ENCODE data around the gene HECTD2. TPM values are rescaled to one million over a fixed set of nuclear protein-coding genes. Genes with fewer than 3 reads are reported as not detected.

Gene HECTD2
- total and polyA plus RNA-seq, 3 experiments from 2014 or later: 1.1 to 9.2 (median 8.1) TPM

- no peaks in the 10 kb centered on the region for H3K4me1 Mint-ChIP-seq
- H3K27me3 ChIP-seq (ENCODE audit: insufficient read depth, low read length, poor library complexity, severe bottlenecking): no peaks in the 10 kb centered on the region
- H3K9me3 Mint-ChIP-seq: no peaks in the 10 kb centered on the region
- H3K36me3 Mint-ChIP-seq: no peaks in the 10 kb centered on the region
- H3K4me1 ChIP-seq (ENCODE audit: insufficient read depth, low read length): no peaks in the 10 kb centered on the region
- H3K9me3 ChIP-seq (ENCODE audit: low read length): no peaks in the 10 kb centered on the region
- DNase-seq: no peak
- no peak overlapping the region for H3K27ac Mint-ChIP-seq
- H3K4me3 ChIP-seq (ENCODE audit: low read length): no peak overlapping the region
- H3K27ac ChIP-seq (ENCODE audit: low read depth, low read length): no peak overlapping the region
- ChIA-PET CTCF (no interaction called here), POLR2A (no interaction called here)
- no peak overlapping the region for H3K4me3 Mint-ChIP-seq
- H3K36me3 ChIP-seq (ENCODE audit: insufficient read depth, low read length): no peaks in the 10 kb centered on the region
- H3K27me3 Mint-ChIP-seq: no peaks in the 10 kb centered on the region
Measured at GRCh38 chr10:91487911-91488582, 77.9 kb downstream of the HECTD2 start.

- no peaks in the 10 kb centered on the region for H3K27me3 Mint-ChIP-seq
- H3K4me3 Mint-ChIP-seq: no peak overlapping the region
- CTCF ChIA-PET: interaction anchor here (1.0 kb wide), 1 partner anchor 416 kb away, joined by 4 read pairs; the partner anchor contains the start of gene FGFBP3
Measured at GRCh38 chr10:91493313-91493712, 83.2 kb downstream of the HECTD2 start.

GRCh38 chr10:91495402-91495801 is 85.3 kb downstream of the HECTD2 start:
- no peaks in the 10 kb centered on the region for H3K4me1 ChIP-seq (ENCODE audit: insufficient read depth, low read length)
- Mint-ChIP-seq H3K27ac (no peak overlapping the region), H3K27me3 (no peaks in the 10 kb centered on the region), H3K36me3 (peaks cover 0 to 8% (median under 1%) of the 10 kb centered on the region in 3 donors), H3K9me3 (no peaks in the 10 kb centered on the region), H3K4me3 (no peak overlapping the region), H3K4me1 (no peaks in the 10 kb centered on the region)
- H3K36me3 ChIP-seq (ENCODE audit: insufficient read depth, low read length): no peaks in the 10 kb centered on the region
- no peak for DNase-seq
- no peak overlapping the region for H3K27ac ChIP-seq (ENCODE audit: low read depth, low read length)
- ChIA-PET CTCF (no interaction called here), POLR2A (no interaction called here)
- no peaks in the 10 kb centered on the region for H3K9me3 ChIP-seq (ENCODE audit: low read length)
- no peak overlapping the region for H3K4me3 ChIP-seq (ENCODE audit: low read length)
- no peaks in the 10 kb centered on the region for H3K27me3 ChIP-seq (ENCODE audit: insufficient read depth, low read length, poor library complexity, severe bottlenecking)

More at GRCh38 chr10:91493313-91493712, 83.2 kb downstream of the HECTD2 start:
- Histone ChIP-seq H3K4me3 (ENCODE audit: low read length) (no peak overlapping the region), H3K9me3 (ENCODE audit: low read length) (no peaks in the 10 kb centered on the region), H3K4me1 (ENCODE audit: insufficient read depth, low read length) (no peaks in the 10 kb centered on the region), H3K36me3 (ENCODE audit: insufficient read depth, low read length) (no peaks in the 10 kb centered on the region), H3K27ac (ENCODE audit: low read depth, low read length) (no peak overlapping the region), H3K27me3 (ENCODE audit: insufficient read depth, low read length, poor library complexity, severe bottlenecking) (no peaks in the 10 kb centered on the region)
- POLR2A ChIA-PET: no interaction called here
- no peak overlapping the region for H3K27ac Mint-ChIP-seq
- no peaks in the 10 kb centered on the region for H3K9me3 Mint-ChIP-seq
- no peaks in the 10 kb centered on the region for H3K4me1 Mint-ChIP-seq
- no peaks in the 10 kb centered on the region for H3K36me3 Mint-ChIP-seq
- no peak for DNase-seq

GRCh38 chr10:91496016-91496415 is 85.9 kb downstream of the HECTD2 start:
- CTCF ChIA-PET: no interaction called here
- Mint-ChIP-seq H3K9me3 (no peaks in the 10 kb centered on the region), H3K27ac (no peak overlapping the region), H3K4me3 (no peak overlapping the region), H3K27me3 (no peaks in the 10 kb centered on the region), H3K36me3 (peaks cover 0 to 9% (median 2%) of the 10 kb centered on the region in 3 donors), H3K4me1 (no peaks in the 10 kb centered on the region)
- POLR2A ChIA-PET: no interaction called here
- Histone ChIP-seq H3K36me3 (ENCODE audit: insufficient read depth, low read length) (no peaks in the 10 kb centered on the region), H3K4me1 (ENCODE audit: insufficient read depth, low read length) (no peaks in the 10 kb centered on the region), H3K4me3 (ENCODE audit: low read length) (no peak overlapping the region), H3K27me3 (ENCODE audit: insufficient read depth, low read length, poor library complexity, severe bottlenecking) (no peaks in the 10 kb centered on the region), H3K9me3 (ENCODE audit: low read length) (no peaks in the 10 kb centered on the region), H3K27ac (ENCODE audit: low read depth, low read length) (no peak overlapping the region)
- DNase-seq: no peak

GRCh38 chr10:91511549-91512330 is 101.6 kb downstream of the HECTD2 start:
- H3K36me3 ChIP-seq (ENCODE audit: insufficient read depth, low read length): no peaks in the 10 kb centered on the region
- H3K27ac ChIP-seq (ENCODE audit: low read depth, low read length): no peak overlapping the region
- POLR2A ChIA-PET: no interaction called here
- Mint-ChIP-seq H3K4me1 (no peaks in the 10 kb centered on the region), H3K27ac (peak overlapping the region in 1 of 8 donors; percentile 52), H3K27me3 (no peaks in the 10 kb centered on the region), H3K9me3 (no peaks in the 10 kb centered on the region), H3K36me3 (no peaks in the 10 kb centered on the region), H3K4me3 (no peak overlapping the region)
- no peaks in the 10 kb centered on the region for H3K4me1 ChIP-seq (ENCODE audit: insufficient read depth, low read length)
- CTCF ChIA-PET: no interaction called here
- no peak overlapping the region for H3K4me3 ChIP-seq (ENCODE audit: low read length)
- no peak for DNase-seq
- H3K27me3 ChIP-seq (ENCODE audit: insufficient read depth, low read length, poor library complexity, severe bottlenecking): no peaks in the 10 kb centered on the region
- no peaks in the 10 kb centered on the region for H3K9me3 ChIP-seq (ENCODE audit: low read length)

- no peaks in the 10 kb centered on the region for H3K9me3 ChIP-seq (ENCODE audit: low read length)
- H3K36me3 ChIP-seq (ENCODE audit: insufficient read depth, low read length): no peaks in the 10 kb centered on the region
- H3K27me3 Mint-ChIP-seq: no peaks in the 10 kb centered on the region
- no peak for DNase-seq
- H3K9me3 Mint-ChIP-seq: no peaks in the 10 kb centered on the region
- no peak overlapping the region for H3K4me3 ChIP-seq (ENCODE audit: low read length)
- POLR2A ChIA-PET: no interaction called here
- H3K27ac ChIP-seq (ENCODE audit: low read depth, low read length): no peak overlapping the region
- H3K4me1 Mint-ChIP-seq: no peaks in the 10 kb centered on the region
- no peak overlapping the region for H3K4me3 Mint-ChIP-seq
- H3K36me3 Mint-ChIP-seq: no peaks in the 10 kb centered on the region
- CTCF ChIA-PET: no interaction called here
- H3K4me1 ChIP-seq (ENCODE audit: insufficient read depth, low read length): no peaks in the 10 kb centered on the region
- no peaks in the 10 kb centered on the region for H3K27me3 ChIP-seq (ENCODE audit: insufficient read depth, low read length, poor library complexity, severe bottlenecking)
- H3K27ac Mint-ChIP-seq: no peak overlapping the region
Measured at GRCh38 chr10:91512458-91512857, 102.3 kb downstream of the HECTD2 start.

- H3K36me3 ChIP-seq (ENCODE audit: insufficient read depth, low read length): no peaks in the 10 kb centered on the region
- no peak overlapping the region for H3K4me3 ChIP-seq (ENCODE audit: low read length)
- H3K27me3 ChIP-seq (ENCODE audit: insufficient read depth, low read length, poor library complexity, severe bottlenecking): no peaks in the 10 kb centered on the region
- Mint-ChIP-seq H3K36me3 (no peaks in the 10 kb centered on the region), H3K4me1 (no peaks in the 10 kb centered on the region), H3K27me3 (peaks cover 0 to 3% of the 10 kb centered on the region in 2 donors), H3K9me3 (no peaks in the 10 kb centered on the region), H3K4me3 (no peak overlapping the region), H3K27ac (no peak overlapping the region)
- ChIA-PET POLR2A (no interaction called here), CTCF (no interaction called here)
- DNase-seq: no peak
- no peak overlapping the region for H3K27ac ChIP-seq (ENCODE audit: low read depth, low read length)
- no peaks in the 10 kb centered on the region for H3K9me3 ChIP-seq (ENCODE audit: low read length)
- no peaks in the 10 kb centered on the region for H3K4me1 ChIP-seq (ENCODE audit: insufficient read depth, low read length)
Measured at GRCh38 chr10:91513598-91514424, 103.7 kb downstream of the HECTD2 start.

GRCh38 chr10:91514787-91515186 is 104.6 kb downstream of the HECTD2 start:
- H3K36me3 Mint-ChIP-seq: peaks cover 0 to 5% (median 0%) of the 10 kb centered on the region in 3 donors
- no peaks in the 10 kb centered on the region for H3K36me3 ChIP-seq (ENCODE audit: insufficient read depth, low read length)
- no peaks in the 10 kb centered on the region for H3K9me3 Mint-ChIP-seq
- H3K9me3 ChIP-seq (ENCODE audit: low read length): no peaks in the 10 kb centered on the region
- peaks cover 0 to 3% of the 10 kb centered on the region in 2 donors for H3K27me3 Mint-ChIP-seq
- DNase-seq: no peak
- no peak overlapping the region for H3K4me3 Mint-ChIP-seq
- no peaks in the 10 kb centered on the region for H3K4me1 ChIP-seq (ENCODE audit: insufficient read depth, low read length)
- H3K27ac ChIP-seq (ENCODE audit: low read depth, low read length): no peak overlapping the region
- no peaks in the 10 kb centered on the region for H3K27me3 ChIP-seq (ENCODE audit: insufficient read depth, low read length, poor library complexity, severe bottlenecking)
- H3K27ac Mint-ChIP-seq: no peak overlapping the region
- CTCF ChIA-PET: no interaction called here
- POLR2A ChIA-PET: no interaction called here
- no peak overlapping the region for H3K4me3 ChIP-seq (ENCODE audit: low read length)
- H3K4me1 Mint-ChIP-seq: no peaks in the 10 kb centered on the region

All from CD8-positive, alpha-beta memory T cell (primary cell).